GM21390 (cell line): Measurements from ENCODE around the gene SNX30.

Source experiments
- ATAC-seq: cut with Tn5 transposase; IDR thresholded peaks from one replicate; pipeline ENCODE4 v1.9.1; 2021; ENCODE audit not compliant: unreplicated experiment

SNX30 gene

GRCh38 chr9:112914524-112914923, 164.0 kb downstream of the SNX30 start:
- no peak for ATAC-seq

- no peak for ATAC-seq
Measured at GRCh38 chr9:112917047-112917986, 166.8 kb downstream of the SNX30 start.

- ATAC-seq = no peak
Measured at GRCh38 chr9:112917987-112918362, 167.4 kb downstream of the SNX30 start.

- ATAC-seq = peak; percentile 55
Measured at GRCh38 chr9:112921549-112921948, 171.0 kb downstream of the SNX30 start.
